ENCODE data around the gene GALNT16. TPM values are rescaled to one million over a fixed set of nuclear protein-coding genes. Genes with fewer than 3 reads are reported as not detected.
A peak's percentile ranks its signal among the peaks of the same experiment; 100 is the strongest.
"Not testable (repeated sequence)": the region's sequence is repeated elsewhere in the genome, so short reads cannot be mapped to it uniquely, and the experiment has no call there.

GALNT16 gene
- total RNA-seq (10.7 TPM), polyA plus RNA-seq (ENCODE audit: insufficient read depth in 1 of 8, insufficient read length in 8 of 8, low replicate concordance in 1 of 8) (10 to 100 TPM; 15.8 to 36.8 (median 22.3) TPM)
- long read RNA-seq, donor 1, full-length matches to known transcripts = 1 of 1 reads
- long read RNA-seq, donor 1, partial matches to known transcripts = 0 of 1 reads
- long read RNA-seq, donor 1, other reads (novel, unspliced or antisense) = 0 of 1 reads
- long read RNA-seq, donor 2 = 0 reads
- long read RNA-seq, donor 3, full-length matches to known transcripts = 3 of 3 reads
- long read RNA-seq, donor 3, partial matches to known transcripts = 0 of 3 reads
- long read RNA-seq, donor 3, other reads (novel, unspliced or antisense) = 0 of 3 reads
- long read RNA-seq, donor 4, partial matches to known transcripts = 0 of 3 reads
- long read RNA-seq, donor 4, other reads (novel, unspliced or antisense) = 0 of 3 reads
- long read RNA-seq, donor 5, full-length matches to known transcripts = 3 of 18 reads
- long read RNA-seq, donor 5, partial matches to known transcripts = 15 of 18 reads
- long read RNA-seq, donor 5, other reads (novel, unspliced or antisense) = 0 of 18 reads
- long read RNA-seq, donor 6, full-length matches to known transcripts = 4 of 4 reads
- long read RNA-seq, donor 6, partial matches to known transcripts = 0 of 4 reads
- long read RNA-seq, donor 6, other reads (novel, unspliced or antisense) = 0 of 4 reads
- long read RNA-seq, donor 7 = 0 reads
- long read RNA-seq, donor 8 = 0 reads
- long read RNA-seq, donor 9, full-length matches to known transcripts = 5 of 5 reads
- long read RNA-seq, donor 9, partial matches to known transcripts = 0 of 5 reads
- long read RNA-seq, donor 9, other reads (novel, unspliced or antisense) = 0 of 5 reads
- long read RNA-seq, donor 10 = 0 reads
- long read RNA-seq, donor 11, full-length matches to known transcripts = 2 of 2 reads
- long read RNA-seq, donor 11, partial matches to known transcripts = 0 of 2 reads
- long read RNA-seq, donor 11, other reads (novel, unspliced or antisense) = 0 of 2 reads

DNA sequence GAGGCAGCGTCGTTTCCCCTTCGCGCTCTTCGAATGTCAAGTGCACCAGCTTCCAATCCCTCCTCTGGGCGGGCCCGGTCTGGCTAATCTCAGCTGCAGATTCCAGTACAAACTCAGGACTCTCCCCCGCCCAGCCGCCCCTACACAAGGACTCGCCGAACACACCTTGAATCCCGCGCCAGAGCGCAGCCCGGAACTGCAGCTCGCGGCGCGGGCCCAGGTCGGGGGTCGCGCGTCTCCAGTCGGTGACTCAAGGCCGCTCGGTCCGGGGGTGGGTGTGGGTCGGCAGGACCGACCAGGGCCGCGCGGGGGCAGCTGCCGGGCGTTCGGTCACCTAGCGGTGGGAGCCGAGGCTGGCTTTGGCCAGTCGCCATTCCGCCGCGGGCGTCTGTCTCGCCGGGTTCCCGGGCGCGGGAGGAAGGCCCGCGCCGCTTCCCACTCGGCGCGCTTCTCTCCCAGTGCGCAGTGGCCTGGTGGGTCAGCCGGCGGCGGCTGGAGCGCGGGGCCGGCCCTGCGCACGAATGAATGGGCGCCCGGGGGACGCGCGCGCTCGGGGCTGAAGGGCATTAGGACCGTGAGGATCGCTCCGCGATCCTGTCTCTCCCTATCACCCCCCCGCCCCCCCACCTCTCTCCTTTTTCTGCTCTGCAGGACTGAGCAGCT is at the start of gene GALNT16:
TSS of gene GALNT16 (plus strand) at position 632 of the 663 bp plus-strand sequence. CDS start 133 bp downstream, outside the sequence.
- no peaks in the 10 kb centered on the region for H3K9me3 ChIP-seq (replicated peaks; ENCODE audit: control insufficient read depth, low read depth, low read length)
- peak within 1 kb of the TSS; percentile 60 for H3K4me3 ChIP-seq (ENCODE audit: low read length)
- no peaks in the 10 kb centered on the region for H3K36me3 ChIP-seq (ENCODE audit: control insufficient read depth, insufficient read depth, low read length)
- DNase-seq = peak; percentile 78
- peak within 1 kb of the TSS; percentile 29 for H3K27ac ChIP-seq (ENCODE audit: low read length)
- WGBS (ENCODE audit: insufficient coverage) = 0% methylated on average over 68 of the region's 74 CpGs
- peaks cover 43% of the 10 kb centered on the region for H3K27me3 ChIP-seq (ENCODE audit: control insufficient read depth, insufficient read depth, low read length)
- H3K4me1 ChIP-seq (ENCODE audit: control insufficient read depth, insufficient read depth, low read length) = peaks cover 30% of the 10 kb centered on the region

DNA sequence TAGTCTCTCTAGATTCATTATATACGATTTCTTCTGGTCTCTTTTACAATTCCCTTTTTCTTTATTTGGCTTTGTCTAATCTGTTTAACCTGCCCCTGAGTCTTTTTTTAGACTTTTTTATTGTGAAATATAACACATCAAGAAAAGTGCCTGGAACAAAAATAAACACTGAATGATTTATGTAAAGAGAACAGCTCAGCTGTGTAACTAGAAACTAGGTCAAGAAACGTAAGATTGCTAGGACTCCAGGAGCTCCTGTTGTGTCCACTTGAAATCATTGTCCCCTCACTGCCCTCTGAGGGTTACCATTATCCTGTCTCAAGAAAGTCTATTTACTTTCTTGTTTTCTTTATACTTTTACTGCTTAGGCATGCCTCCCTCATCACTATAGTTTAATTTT is 45.6 kb upstream of the GALNT16 start:
- Histone ChIP-seq H3K9me3 (replicated peaks; ENCODE audit: control insufficient read depth, low read depth, low read length) (no peaks in the 10 kb centered on the region), H3K36me3 (ENCODE audit: control insufficient read depth, insufficient read depth, low read length) (peaks cover 9% of the 10 kb centered on the region), H3K27ac (ENCODE audit: low read length) (no peak overlapping the region), H3K4me1 (ENCODE audit: control insufficient read depth, insufficient read depth, low read length) (no peaks in the 10 kb centered on the region), H3K27me3 (ENCODE audit: control insufficient read depth, insufficient read depth, low read length) (no peaks in the 10 kb centered on the region), H3K4me3 (ENCODE audit: low read length) (no peak overlapping the region)
- WGBS (ENCODE audit: insufficient coverage) = 50% methylated on average over 1 of the region's 2 CpGs
- DNase-seq = no peak

DNA sequence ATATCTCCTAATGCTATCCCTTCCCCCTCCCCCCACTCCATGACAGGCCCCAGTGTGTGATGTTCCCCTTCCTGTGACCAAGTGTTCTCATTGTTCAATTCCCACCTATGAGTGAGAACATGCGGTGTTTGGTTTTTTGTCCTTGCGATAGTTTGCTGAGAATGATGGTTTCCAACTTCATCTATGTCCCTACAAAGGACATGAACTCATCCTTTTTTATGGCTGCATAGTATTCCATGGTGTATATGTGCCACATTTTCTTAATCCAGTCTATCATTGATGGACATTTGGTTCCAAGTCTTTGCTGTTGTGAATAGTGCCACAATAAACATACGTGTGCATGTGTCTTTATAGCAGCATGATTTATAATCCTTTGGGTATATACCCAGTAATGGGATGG is 42.3 kb upstream of the GALNT16 start:
- H3K27ac ChIP-seq (ENCODE audit: low read length); H3K27me3 ChIP-seq (ENCODE audit: control insufficient read depth, insufficient read depth, low read length); H3K9me3 ChIP-seq (replicated peaks; ENCODE audit: control insufficient read depth, low read depth, low read length); DNase-seq; H3K36me3 ChIP-seq (ENCODE audit: control insufficient read depth, insufficient read depth, low read length); H3K4me1 ChIP-seq (ENCODE audit: control insufficient read depth, insufficient read depth, low read length); H3K4me3 ChIP-seq (ENCODE audit: low read length): not testable (repeated sequence)
- WGBS (ENCODE audit: insufficient coverage) = no CpG with 5 or more reads among the region's 3 CpGs

DNA sequence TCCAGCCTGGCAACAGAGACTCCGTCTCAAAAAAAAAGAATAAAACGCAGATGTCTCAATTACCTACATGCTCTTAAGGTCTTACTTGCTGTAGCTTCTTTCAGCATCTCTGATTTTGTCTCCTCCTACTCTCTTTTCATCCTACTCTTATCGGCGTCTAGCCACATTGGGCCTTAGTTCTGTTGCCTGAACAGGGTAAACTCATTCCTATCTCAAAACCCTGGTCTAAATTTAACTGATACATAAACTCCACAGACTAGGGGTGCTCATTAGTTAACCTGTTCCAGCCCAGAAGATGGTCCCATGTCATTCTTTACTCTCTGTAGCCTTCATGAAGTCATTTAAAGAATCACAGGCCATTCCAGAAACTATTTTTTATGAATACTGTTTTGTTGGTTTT is 35.0 kb upstream of the GALNT16 start:
- Histone ChIP-seq H3K9me3 (replicated peaks; ENCODE audit: control insufficient read depth, low read depth, low read length) (no peaks in the 10 kb centered on the region), H3K27me3 (ENCODE audit: control insufficient read depth, insufficient read depth, low read length) (no peaks in the 10 kb centered on the region), H3K4me1 (ENCODE audit: control insufficient read depth, insufficient read depth, low read length) (no peaks in the 10 kb centered on the region), H3K4me3 (ENCODE audit: low read length) (no peak overlapping the region), H3K36me3 (ENCODE audit: control insufficient read depth, insufficient read depth, low read length) (peaks cover 23% of the 10 kb centered on the region), H3K27ac (ENCODE audit: low read length) (no peak overlapping the region)
- WGBS (ENCODE audit: insufficient coverage) = 79% methylated on average over 4 of the region's 4 CpGs
- DNase-seq = no peak

DNA sequence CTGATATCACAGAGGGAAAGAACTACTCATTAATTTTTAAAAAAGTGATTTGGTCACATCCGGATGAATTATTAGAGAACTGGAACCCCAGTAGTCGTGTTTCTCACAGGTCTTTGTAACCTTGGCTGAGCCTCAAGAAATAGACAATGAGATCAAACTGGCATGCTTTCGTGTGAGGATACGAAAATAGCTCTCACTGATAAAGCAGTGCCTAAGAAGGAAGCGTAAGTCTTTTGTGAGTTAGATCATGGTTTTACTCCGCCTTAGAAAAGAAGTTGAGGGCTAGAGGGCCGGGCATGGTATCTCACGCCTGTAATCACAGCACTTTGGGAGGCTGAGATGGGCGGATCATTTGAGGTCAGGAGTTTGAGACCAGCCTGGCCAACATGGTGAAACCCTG is 33.8 kb upstream of the GALNT16 start:
- H3K27ac ChIP-seq (ENCODE audit: low read length) = no peak overlapping the region
- H3K36me3 ChIP-seq (ENCODE audit: control insufficient read depth, insufficient read depth, low read length) = peaks cover 25% of the 10 kb centered on the region
- H3K9me3 ChIP-seq (replicated peaks; ENCODE audit: control insufficient read depth, low read depth, low read length) = no peaks in the 10 kb centered on the region
- no peak overlapping the region for H3K4me3 ChIP-seq (ENCODE audit: low read length)
- H3K4me1 ChIP-seq (ENCODE audit: control insufficient read depth, insufficient read depth, low read length) = no peaks in the 10 kb centered on the region
- 73% methylated on average over 8 of the region's 9 CpGs for WGBS (ENCODE audit: insufficient coverage)
- no peaks in the 10 kb centered on the region for H3K27me3 ChIP-seq (ENCODE audit: control insufficient read depth, insufficient read depth, low read length)
- no peak for DNase-seq

DNA sequence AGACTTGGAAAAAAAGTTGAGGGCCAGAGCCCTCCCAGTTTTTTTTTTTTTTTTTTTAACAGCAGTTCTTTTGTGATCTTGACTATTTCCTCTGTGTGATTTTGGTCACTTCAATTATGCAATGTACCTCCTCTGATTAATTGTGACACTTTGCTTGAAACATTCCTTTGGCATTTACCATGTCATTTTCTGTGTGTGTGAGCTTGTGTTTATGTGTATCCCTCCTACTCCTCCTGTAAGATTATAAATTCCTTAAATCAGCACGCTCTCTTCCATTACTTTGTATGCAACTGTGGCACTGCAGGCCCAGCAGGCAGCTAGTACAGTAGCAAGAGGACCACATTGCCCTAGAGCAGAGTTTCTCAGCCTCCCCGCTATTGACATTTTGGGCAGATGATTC is 33.2 kb upstream of the GALNT16 start:
- no peak for DNase-seq
- H3K27ac ChIP-seq (ENCODE audit: low read length) = no peak overlapping the region
- no CpG with 5 or more reads among the region's 2 CpGs for WGBS (ENCODE audit: insufficient coverage)
- H3K4me3 ChIP-seq (ENCODE audit: low read length) = no peak overlapping the region
- no peaks in the 10 kb centered on the region for H3K9me3 ChIP-seq (replicated peaks; ENCODE audit: control insufficient read depth, low read depth, low read length)
- H3K27me3 ChIP-seq (ENCODE audit: control insufficient read depth, insufficient read depth, low read length) = no peaks in the 10 kb centered on the region
- no peaks in the 10 kb centered on the region for H3K4me1 ChIP-seq (ENCODE audit: control insufficient read depth, insufficient read depth, low read length)
- H3K36me3 ChIP-seq (ENCODE audit: control insufficient read depth, insufficient read depth, low read length) = peaks cover 27% of the 10 kb centered on the region

DNA sequence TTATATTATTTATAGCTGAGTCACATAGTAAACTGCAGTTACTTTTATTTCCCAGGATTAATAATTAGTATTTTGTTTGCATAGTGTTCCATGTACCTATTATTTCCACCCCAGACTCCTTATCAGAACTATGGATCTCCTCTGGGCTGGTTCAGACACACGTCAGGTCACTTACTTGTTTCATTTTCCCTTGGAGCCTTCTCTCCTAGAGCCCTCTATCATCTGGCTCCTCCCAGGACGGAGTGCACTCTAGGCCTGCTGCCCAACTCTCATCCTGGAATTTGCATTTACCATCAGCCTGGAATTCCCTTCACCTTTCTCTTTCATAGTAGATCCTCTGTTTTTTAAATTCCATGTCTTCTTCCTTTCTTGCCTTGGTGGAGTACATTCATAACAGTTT is 28.5 kb upstream of the GALNT16 start:
- WGBS (ENCODE audit: insufficient coverage) = 83% methylated on average over 1 of the region's 2 CpGs
- Histone ChIP-seq H3K9me3 (replicated peaks; ENCODE audit: control insufficient read depth, low read depth, low read length) (no peaks in the 10 kb centered on the region), H3K4me1 (ENCODE audit: control insufficient read depth, insufficient read depth, low read length) (no peaks in the 10 kb centered on the region), H3K27ac (ENCODE audit: low read length) (no peak overlapping the region), H3K27me3 (ENCODE audit: control insufficient read depth, insufficient read depth, low read length) (no peaks in the 10 kb centered on the region), H3K4me3 (ENCODE audit: low read length) (no peak overlapping the region), H3K36me3 (ENCODE audit: control insufficient read depth, insufficient read depth, low read length) (peaks cover 40% of the 10 kb centered on the region)
- DNase-seq = peak; percentile 46

DNA sequence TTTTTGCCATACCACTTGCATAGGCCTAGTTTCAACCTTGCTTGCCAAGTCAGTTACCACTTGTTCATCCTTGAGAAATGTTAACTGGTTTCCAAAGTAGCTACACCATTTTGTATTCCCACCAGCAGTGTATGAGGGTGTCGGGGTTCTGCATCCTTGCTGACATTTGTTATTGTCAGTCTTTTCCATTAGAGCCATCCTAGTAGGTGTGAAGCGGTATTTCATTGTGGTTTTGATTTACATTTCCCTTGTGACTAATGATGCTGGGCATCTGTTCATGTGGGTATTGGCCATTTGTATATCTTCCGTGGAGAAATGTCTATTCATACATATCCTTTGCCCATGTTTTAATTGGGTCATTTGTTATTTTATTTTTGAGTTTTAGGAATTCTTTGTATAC is 27.6 kb upstream of the GALNT16 start:
- no peak for DNase-seq
- no CpG with 5 or more reads among the region's 3 CpGs for WGBS (ENCODE audit: insufficient coverage)
- Histone ChIP-seq H3K36me3 (ENCODE audit: control insufficient read depth, insufficient read depth, low read length) (peaks cover 49% of the 10 kb centered on the region), H3K27me3 (ENCODE audit: control insufficient read depth, insufficient read depth, low read length) (no peaks in the 10 kb centered on the region), H3K4me1 (ENCODE audit: control insufficient read depth, insufficient read depth, low read length) (no peaks in the 10 kb centered on the region), H3K4me3 (ENCODE audit: low read length) (no peak overlapping the region), H3K9me3 (replicated peaks; ENCODE audit: control insufficient read depth, low read depth, low read length) (no peaks in the 10 kb centered on the region), H3K27ac (ENCODE audit: low read length) (no peak overlapping the region)

DNA sequence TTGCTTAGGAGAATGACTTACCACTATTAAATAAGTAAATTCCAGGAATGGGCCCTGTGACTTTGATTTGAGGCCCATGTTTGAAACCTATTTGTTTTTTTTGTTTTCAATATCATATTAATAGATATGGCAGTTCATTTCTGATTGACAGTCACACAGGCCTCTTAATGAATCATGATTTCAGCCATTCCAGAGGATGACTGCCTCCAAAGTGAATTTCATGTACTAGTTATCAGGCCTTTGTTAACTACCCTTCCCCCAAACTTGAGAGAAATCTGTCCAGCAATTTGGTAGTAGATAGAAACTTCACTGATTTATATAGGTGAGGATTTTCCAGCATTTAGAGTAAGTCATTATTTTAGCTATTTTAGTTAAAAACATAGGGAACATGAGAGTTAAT is 25.9 kb upstream of the GALNT16 start:
- Histone ChIP-seq H3K4me3 (ENCODE audit: low read length) (no peak overlapping the region), H3K36me3 (ENCODE audit: control insufficient read depth, insufficient read depth, low read length) (peaks cover 55% of the 10 kb centered on the region), H3K27ac (ENCODE audit: low read length) (no peak overlapping the region), H3K4me1 (ENCODE audit: control insufficient read depth, insufficient read depth, low read length) (no peaks in the 10 kb centered on the region), H3K27me3 (ENCODE audit: control insufficient read depth, insufficient read depth, low read length) (no peaks in the 10 kb centered on the region), H3K9me3 (replicated peaks; ENCODE audit: control insufficient read depth, low read depth, low read length) (no peaks in the 10 kb centered on the region)
- no peak for DNase-seq

DNA sequence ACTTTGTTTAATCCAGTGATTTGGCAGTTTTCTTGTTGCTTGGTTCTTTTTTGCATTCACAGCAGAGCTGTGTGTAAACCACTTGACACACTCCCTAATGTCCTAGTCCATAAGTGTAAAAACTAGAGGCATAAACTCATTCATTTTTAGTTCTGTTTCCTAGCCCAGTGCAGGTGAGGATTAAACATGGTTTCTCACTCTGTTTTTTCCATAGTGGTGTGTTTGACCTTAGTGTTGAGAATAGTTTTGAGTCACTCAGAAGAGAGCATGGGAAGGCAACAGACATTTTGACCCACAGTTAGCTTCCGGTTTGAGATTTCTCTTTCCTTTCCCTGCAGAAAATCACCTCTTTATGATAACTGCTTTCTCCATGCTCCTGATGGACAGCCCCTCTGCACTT is 24.2 kb upstream of the GALNT16 start:
- Histone ChIP-seq H3K27me3 (ENCODE audit: control insufficient read depth, insufficient read depth, low read length) (no peaks in the 10 kb centered on the region), H3K4me3 (ENCODE audit: low read length) (no peak overlapping the region), H3K9me3 (replicated peaks; ENCODE audit: control insufficient read depth, low read depth, low read length) (no peaks in the 10 kb centered on the region), H3K36me3 (ENCODE audit: control insufficient read depth, insufficient read depth, low read length) (peaks cover 55% of the 10 kb centered on the region), H3K4me1 (ENCODE audit: control insufficient read depth, insufficient read depth, low read length) (no peaks in the 10 kb centered on the region), H3K27ac (ENCODE audit: low read length) (no peak overlapping the region)
- WGBS (ENCODE audit: insufficient coverage) = no CpG with 5 or more reads among the region's 1 CpG
- no peak for DNase-seq
